K562 (cell line): Measurements from ENCODE around the gene SANBR. TPM values are rescaled to one million over a fixed set of nuclear protein-coding genes. Genes with fewer than 3 reads are reported as not detected.

Experiments used
- BRD4 ChIP-seq: fragments of 200-600 bp; sonication (generic); IDR thresholded peaks from 2 replicates; pipeline ENCODE4 v1.6.1; 2017; ENCODE audit warnings: inconsistent platforms
- CEBPB ChIP-seq: fragments of 450-650 bp; IDR thresholded peaks from 2 replicates; pipeline ENCODE4 v1.6.1; 2016; ENCODE audit warnings: missing genetic modification characterization, missing compliant biosample characterization
- CEBPG ChIP-seq, 3 experiments: fragments of 200-800 bp in 1 of 3; sonication (Bioruptor generic) in 1 of 3; sonication (generic) in 1 of 3; formaldehyde crosslinking in 1 of 3; IDR thresholded peaks in 2 of 3; conservative IDR thresholded peaks in 1 of 3; 2 replicates each; pipeline versions ENCODE4 v1.6.1 to v1.8.0; 2016 to 2022; ENCODE audit warnings: missing compliant biosample characterization in 2 of 3, missing genetic modification characterization in 2 of 3, mild to moderate bottlenecking in 1 of 3, missing genetic modification reagents in 1 of 3
- CHAMP1 ChIP-seq: fragments of 450-650 bp; IDR thresholded peaks from 2 replicates; pipeline ENCODE4 v1.6.1; 2016; ENCODE audit warnings: mild to moderate bottlenecking
- MGA ChIP-seq: fragments of 450-650 bp; IDR thresholded peaks from 2 replicates; pipeline ENCODE4 v1.6.1; 2016; ENCODE audit warnings: mild to moderate bottlenecking, moderate library complexity
- RFX1 ChIP-seq: fragments of 450-650 bp; IDR thresholded peaks from 2 replicates; pipeline ENCODE4 v1.6.1; 2016; ENCODE audit warnings: mild to moderate bottlenecking, moderate library complexity
- ZNF197 ChIP-seq: fragments of 200-800 bp; sonication (Bioruptor generic); IDR thresholded peaks from 2 replicates; pipeline ENCODE4 v1.6.1; 2016; ENCODE audit warnings: low read depth, missing genetic modification characterization, missing compliant biosample characterization
- polyA plus RNA-seq, 8 experiments: library from polyadenylated mRNA; depleted of rRNA in 4 of 8; stranded (reverse) in 5 of 8; unstranded in 3 of 8; fragments of >200 nt; fragmentation: Nextera tagmentation in 2 of 8; fragmentation: Illumina TruSeq in 1 of 8; extraction: Ambion mirVana in 2 of 8; extraction: Trizol in 1 of 8; gene quantifications; 2 replicates each; pipeline versions ENCODE4 v1.2.1 to v1.2.3, GENCODE V29; 2011 to 2014; ENCODE audit warnings: inconsistent platforms in 1 of 8, missing spikeins in 1 of 8
- total RNA-seq, 7 experiments: library from RNA; depleted of rRNA in 6 of 7; stranded (reverse); fragments of >200 nt in 6 of 7; fragmentation: Illumina TruSeq in 2 of 7; extraction: Trizol in 2 of 7; gene quantifications; 2 replicates each; pipeline versions ENCODE4 v1.2.1 to v1.2.3, GENCODE V29; 2011 to 2021; ENCODE audit warnings: low replicate concordance in 1 of 7

The SANBR gene
- total and polyA plus RNA-seq, 9 of the 15 experiments (the other 6 are each of a cell fraction or from before 2014, with no cell fraction given), result 1.5 to 7.7 (median 6.2) TPM

- TF ChIP-seq MGA, result no peak
- TF ChIP-seq BRD4, result no peak
- peak; percentile 58; the same call in 1 of the 2 replicates for TF ChIP-seq CEBPB (tag)
- TF ChIP-seq ZNF197, result no peak
- TF ChIP-seq RFX1, result no peak
- TF ChIP-seq CEBPG (CRISPR knock-in tag; IDR thresholded peaks at IDR 0.05), result no peak
- peak in 1 of 2 experiments; percentile 68; a peak in 2 of 4 replicates for TF ChIP-seq CEBPG (tag; conservative IDR thresholded peaks at IDR 0.05 in 1 of 2, IDR thresholded peaks at IDR 0.05 in 1 of 2)
- no peak for TF ChIP-seq CHAMP1
Observed at GRCh38 chr2:61074100-61074499, 8.4 kb downstream of the SANBR start (continued).
